Mucosa of gallbladder (tissue), 1 donor: ENCODE results near the gene DGKZ. TPM values are rescaled to one million over a fixed set of nuclear protein-coding genes. Genes with fewer than 3 reads are reported as not detected.

Source experiments
- DNase-seq: peaks from one replicate; pipeline ENCODE4 v3.0.0-alpha.2; 2020; ENCODE audit warnings: low spot score
- total RNA-seq: library from RNA; stranded (reverse); gene quantifications from one replicate; pipeline ENCODE4 v1.2.1, GENCODE V29; 2021
- donor health status: DM: no; HTN: no; CAD: no.

Gene DGKZ
- total RNA-seq, 1 donor from 2014 or later: 83.8 TPM

- no peak for DNase-seq
Observed at GRCh38 chr11:46326813-46327416, 20.3 kb upstream of the DGKZ start.

GRCh38 chr11:46327829-46328228 lies 19.4 kb upstream of the DGKZ start:
- DNase-seq: no peak

DNA sequence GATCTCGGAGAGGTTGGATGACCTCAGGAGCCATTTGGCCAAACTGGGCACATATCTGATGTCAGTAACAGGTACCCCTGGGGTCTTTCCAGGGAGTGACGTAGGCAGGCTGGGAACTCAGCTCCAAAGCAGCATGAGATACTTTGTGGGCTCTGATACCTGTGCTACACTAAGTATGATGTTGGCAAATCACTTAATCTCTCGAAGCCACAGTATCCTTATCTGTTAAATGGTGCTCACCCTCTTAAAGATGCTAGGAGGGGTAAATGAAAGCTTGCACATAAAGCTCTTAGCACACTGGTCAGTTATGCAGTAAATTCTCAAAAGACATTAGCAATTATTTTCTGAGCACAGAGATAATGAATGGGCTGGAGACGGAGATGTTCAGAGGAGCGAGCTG lies 17.1 kb upstream of the DGKZ start:
- no peak for DNase-seq

DNA sequence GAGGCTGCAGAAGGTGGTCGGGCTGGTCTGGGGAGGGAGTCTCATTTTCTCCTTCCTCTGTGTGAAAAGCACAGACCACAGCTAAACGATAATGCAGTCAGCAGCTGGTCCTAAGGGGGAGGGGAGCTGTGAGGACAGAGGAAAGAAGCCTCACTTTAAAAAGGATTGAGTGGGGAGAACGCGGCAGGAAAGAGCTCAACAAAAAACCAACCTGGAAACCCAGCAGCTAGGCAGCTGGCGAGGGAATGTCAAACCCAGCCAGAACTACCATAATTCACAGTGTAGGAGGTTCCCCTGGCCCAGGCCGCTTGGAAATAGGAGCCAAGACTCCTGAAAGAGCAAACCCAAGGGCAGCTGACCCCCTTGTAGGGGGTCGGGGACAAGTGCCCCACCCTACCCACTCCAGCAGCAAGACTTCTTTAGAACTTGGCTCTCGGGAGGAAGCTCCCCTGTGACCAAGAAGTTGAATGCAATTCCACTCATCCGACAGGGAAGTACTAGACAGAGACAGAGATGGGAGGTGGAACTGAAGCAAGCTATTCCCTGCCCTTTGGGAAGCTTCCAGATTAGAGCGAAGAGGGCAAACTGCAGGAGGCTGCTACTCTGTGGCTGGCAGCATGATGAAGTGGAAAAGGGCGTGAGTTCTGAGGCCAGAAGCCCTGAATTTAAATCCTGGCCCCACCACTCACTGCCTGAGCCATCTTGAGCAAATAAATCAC lies 16.5 kb upstream of the DGKZ start:
- DNase-seq: no peak

DNA sequence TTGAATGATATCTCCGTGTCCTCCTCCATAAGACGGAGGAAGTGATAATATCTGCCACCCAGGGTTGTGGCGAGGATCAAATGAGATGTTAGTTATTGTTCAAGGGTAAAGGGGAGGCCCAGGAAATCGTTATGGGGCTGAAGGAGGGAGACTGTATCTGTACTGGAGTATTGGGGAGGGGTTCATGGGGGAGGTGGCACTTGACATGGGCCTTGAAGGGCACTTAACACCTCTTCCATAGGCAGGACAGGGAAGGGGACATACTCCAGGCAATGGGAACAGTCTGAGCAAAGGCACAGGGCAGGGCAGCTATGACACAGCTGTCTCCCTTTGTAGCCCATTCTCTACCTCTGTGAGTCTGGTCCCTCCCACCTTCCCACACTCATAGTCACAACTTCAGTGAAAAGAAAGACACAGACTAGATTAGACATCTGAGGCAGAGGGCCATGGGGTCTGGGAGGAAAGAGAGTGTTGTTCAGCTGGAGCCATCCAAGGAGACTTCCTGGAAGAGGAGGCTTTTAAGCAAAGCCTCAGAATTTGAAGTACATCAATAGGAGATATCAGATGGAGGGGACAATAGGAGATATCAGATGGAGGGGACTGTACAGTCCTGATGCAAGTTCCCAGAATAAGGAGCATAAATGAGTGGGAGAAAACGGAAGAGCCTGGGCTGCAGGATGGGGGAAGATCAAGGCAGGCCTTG lies 15.8 kb upstream of the DGKZ start:
- no peak for DNase-seq

- no peak for DNase-seq
Observed at GRCh38 chr11:46332093-46332567, 15.1 kb upstream of the DGKZ start.

DNA sequence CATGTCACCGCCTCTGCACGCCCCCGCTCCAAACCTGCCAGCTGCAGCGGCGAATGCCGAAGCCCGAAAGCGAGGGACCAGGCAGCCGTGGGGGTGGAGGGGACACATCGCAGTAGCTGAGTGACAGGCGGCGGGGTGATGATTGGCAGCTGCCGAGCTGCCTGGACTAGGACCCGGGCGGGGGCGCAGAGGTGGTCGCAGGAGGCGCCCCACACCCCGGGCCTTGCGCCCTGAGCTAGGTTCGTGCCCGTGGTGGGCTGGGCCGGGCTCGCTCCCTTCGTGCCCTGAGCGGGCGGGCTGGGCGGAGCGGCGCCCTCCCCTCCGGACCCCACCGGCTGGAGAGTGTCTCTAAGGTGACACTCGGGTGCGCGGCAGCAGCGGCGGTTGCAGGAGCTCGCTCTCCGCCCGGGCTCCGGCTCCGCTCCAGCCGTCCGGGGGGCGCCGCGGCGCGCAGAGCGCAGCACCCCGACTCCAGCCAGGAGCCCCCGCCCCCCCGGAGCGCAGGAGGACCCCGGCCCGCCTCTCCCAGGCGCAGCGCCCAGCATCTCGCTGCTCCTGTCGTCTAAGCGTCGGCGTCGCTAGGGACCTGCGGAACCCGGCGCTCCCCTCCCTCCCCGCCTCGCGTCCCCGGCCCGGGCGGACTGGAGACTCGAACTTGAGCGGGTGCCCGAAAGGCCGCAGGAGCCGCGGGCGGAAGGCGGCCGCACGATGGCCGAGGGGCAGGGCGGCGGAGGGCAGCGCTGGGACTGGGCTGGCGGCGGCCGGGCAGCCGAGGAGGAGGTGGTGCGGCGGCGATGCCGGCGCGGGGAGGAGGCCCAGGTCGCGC lies 14.5 kb upstream of the DGKZ start:
- no peak for DNase-seq

DNA sequence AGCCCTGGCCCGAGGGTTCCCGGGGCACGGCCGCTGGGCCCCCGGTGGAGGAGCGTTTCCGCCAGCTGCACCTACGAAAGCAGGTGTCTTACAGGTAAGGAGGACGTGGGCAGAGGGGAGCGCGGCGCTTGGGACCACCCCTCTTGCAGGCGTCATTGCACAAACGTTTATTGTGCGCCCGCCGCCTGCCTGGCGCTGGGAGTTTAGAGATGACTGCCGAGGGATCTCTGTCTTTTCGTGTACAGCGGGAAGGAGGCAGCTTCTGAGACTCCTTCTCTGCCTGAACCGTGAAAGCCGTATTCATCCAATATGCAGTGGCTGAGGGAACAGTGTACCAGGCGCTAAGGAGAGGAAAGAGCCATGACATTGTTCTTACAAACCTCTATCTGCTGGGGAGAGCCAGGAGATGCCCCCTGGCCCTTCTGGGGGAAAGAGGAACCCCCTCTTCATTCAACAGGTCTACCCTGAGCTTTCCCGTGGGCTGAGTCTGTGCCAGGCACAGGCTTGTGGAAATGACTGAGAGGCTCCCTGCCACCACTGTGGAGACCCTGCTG lies 13.8 kb upstream of the DGKZ start:
- DNase-seq: no peak

GRCh38 chr11:46334211-46334610 lies 13.1 kb upstream of the DGKZ start:
- no peak for DNase-seq

- no peak for DNase-seq
Observed at GRCh38 chr11:46335271-46335670, 12.0 kb upstream of the DGKZ start.

- DNase-seq: no peak
Observed at GRCh38 chr11:46335890-46336562, 11.2 kb upstream of the DGKZ start.

GRCh38 chr11:46336563-46337180 lies 10.6 kb upstream of the DGKZ start:
- DNase-seq: no peak

DNA sequence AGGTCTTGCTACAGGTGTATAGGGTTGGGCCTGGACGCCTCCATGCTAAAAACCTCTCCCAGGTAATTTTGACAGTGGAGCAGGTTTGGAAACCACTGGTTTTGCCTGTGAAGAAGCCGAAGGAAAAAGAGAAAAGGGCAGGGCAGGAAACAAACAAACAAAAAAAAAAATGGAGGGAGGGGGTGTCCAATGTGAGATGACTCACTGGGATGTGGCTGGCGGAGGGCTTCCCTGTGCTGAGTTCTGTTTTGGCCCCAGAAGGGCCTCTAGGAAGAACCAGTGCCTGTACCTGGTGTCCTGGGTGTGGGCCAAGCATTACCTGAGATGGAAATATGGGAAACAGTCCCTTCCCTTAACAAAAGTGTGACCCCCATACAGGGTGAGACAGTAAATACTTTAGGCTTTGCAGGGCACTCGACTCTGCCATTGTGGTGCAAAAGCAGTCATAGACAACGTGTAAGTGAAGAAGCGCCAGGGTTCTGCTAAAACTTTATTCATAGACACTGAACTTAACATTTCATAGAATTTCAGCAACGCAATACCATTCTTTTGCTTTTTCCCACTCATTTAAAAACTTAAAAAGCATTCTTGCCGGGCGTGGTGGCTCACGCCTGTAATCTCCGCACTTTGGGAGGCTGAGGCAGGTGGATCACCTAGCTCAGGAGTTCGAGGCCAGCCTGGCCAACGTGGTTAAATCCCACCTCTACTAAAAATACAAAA lies 9.5 kb upstream of the DGKZ start:
- DNase-seq: no peak

DNA sequence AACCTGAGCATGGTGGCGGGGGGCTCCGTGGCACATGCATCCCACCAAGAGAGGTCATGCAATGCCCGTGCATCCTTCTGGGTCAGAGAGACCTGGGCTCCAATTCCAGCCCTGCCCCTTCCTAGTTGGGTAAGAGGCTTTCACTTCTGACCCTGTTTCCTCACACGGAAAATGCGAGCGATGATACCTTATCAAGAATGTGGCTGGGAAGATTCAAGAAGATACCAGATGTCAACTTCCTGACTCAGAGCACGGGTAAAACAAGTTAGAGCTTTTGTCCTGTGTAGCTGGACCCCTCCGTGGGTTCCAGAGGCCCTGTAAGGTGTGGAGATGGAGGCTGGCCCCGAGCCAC lies 8.7 kb upstream of the DGKZ start:
- no peak for DNase-seq

GRCh38 chr11:46338988-46339666 lies 8.1 kb upstream of the DGKZ start:
- no peak for DNase-seq

GRCh38 chr11:46339816-46340215 lies 7.4 kb upstream of the DGKZ start:
- no peak for DNase-seq

GRCh38 chr11:46341454-46341853 lies 5.8 kb upstream of the DGKZ start:
- DNase-seq: no peak

GRCh38 chr11:46342239-46342638 lies 5.0 kb upstream of the DGKZ start:
- no peak for DNase-seq

- no peak for DNase-seq
Observed at GRCh38 chr11:46343520-46343919, 3.7 kb upstream of the DGKZ start.
